ENCODE measurements around the gene SLC25A10.

GRCh38 chr17:81740395-81740961 is 28.4 kb downstream of the SLC25A10 start:
- no peak for TF ChIP-seq MAX (IDR thresholded peaks at IDR 0.05)
- TF ChIP-seq, protein P1, sequence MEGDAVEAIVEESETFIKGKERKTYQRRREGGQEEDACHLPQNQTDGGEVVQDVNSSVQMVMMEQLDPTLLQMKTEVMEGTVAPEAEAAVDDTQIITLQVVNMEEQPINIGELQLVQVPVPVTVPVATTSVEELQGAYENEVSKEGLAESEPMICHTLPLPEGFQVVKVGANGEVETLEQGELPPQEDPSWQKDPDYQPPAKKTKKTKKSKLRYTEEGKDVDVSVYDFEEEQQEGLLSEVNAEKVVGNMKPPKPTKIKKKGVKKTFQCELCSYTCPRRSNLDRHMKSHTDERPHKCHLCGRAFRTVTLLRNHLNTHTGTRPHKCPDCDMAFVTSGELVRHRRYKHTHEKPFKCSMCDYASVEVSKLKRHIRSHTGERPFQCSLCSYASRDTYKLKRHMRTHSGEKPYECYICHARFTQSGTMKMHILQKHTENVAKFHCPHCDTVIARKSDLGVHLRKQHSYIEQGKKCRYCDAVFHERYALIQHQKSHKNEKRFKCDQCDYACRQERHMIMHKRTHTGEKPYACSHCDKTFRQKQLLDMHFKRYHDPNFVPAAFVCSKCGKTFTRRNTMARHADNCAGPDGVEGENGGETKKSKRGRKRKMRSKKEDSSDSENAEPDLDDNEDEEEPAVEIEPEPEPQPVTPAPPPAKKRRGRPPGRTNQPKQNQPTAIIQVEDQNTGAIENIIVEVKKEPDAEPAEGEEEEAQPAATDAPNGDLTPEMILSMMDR (IDR thresholded peaks at IDR 0.05; ENCODE audit: control extremely low read depth in 1 of 3, insufficient read depth in 1 of 3, low read depth in 1 of 3, low read length in 3 of 3) = no peak
- TF ChIP-seq YY1 (IDR thresholded peaks at IDR 0.05; ENCODE audit: low read depth, low read length) = no peak
- TF ChIP-seq POLR2AphosphoS5 (IDR thresholded peaks at IDR 0.05; ENCODE audit: low read depth, low read length) = no peak
- TF ChIP-seq ZNF274 (IDR thresholded peaks at IDR 0.05; ENCODE audit: borderline replicate concordance, extremely low read depth, low read length) = no peak
- no peak for TF ChIP-seq TAF1 (IDR thresholded peaks at IDR 0.05; ENCODE audit: low read depth, low read length)
- TF ChIP-seq SIN3A (conservative IDR thresholded peaks at IDR 0.05 in 1 of 2, IDR thresholded peaks at IDR 0.05 in 1 of 2; ENCODE audit: low read depth in 1 of 2, low read length in 2 of 2) = no peak
- TF ChIP-seq EZH2 (IDR thresholded peaks at IDR 0.05; ENCODE audit: low read depth, low read length, severe bottlenecking) = no peak

Measured in H1 (cell line).